ENCODE measurements around the gene NT5DC2. TPM values are rescaled to one million over a fixed set of nuclear protein-coding genes. Genes with fewer than 3 reads are reported as not detected.

Gene NT5DC2
- total RNA-seq, 2 donors from 2014 or later, result 25.4 to 32.4 TPM

DNA sequence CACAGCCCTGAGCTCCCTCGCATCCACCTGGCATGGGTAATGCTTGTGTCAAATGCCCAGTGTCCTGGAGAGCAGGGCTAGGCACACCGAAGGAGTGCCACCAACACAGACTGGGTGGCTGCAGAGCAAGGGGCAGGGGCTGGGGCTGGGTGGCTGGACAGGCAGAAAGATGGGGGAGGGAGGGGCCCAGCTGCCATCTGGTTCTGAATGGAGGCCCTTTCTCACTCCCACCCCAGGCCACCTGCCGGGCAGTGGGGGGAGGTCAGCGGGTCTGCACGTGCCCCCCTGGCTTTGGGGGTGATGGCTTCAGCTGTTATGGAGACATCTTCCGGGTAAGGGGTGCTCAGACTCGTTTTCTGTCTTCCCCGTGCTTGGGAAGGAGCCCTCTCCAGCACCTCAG is 21.6 kb downstream of the NT5DC2 start:
- TF ChIP-seq, protein P1, sequence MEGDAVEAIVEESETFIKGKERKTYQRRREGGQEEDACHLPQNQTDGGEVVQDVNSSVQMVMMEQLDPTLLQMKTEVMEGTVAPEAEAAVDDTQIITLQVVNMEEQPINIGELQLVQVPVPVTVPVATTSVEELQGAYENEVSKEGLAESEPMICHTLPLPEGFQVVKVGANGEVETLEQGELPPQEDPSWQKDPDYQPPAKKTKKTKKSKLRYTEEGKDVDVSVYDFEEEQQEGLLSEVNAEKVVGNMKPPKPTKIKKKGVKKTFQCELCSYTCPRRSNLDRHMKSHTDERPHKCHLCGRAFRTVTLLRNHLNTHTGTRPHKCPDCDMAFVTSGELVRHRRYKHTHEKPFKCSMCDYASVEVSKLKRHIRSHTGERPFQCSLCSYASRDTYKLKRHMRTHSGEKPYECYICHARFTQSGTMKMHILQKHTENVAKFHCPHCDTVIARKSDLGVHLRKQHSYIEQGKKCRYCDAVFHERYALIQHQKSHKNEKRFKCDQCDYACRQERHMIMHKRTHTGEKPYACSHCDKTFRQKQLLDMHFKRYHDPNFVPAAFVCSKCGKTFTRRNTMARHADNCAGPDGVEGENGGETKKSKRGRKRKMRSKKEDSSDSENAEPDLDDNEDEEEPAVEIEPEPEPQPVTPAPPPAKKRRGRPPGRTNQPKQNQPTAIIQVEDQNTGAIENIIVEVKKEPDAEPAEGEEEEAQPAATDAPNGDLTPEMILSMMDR (IDR thresholded peaks at IDR 0.05), result no peak
- TF ChIP-seq POLR2A (IDR thresholded peaks at IDR 0.05), result no peak
- WGBS, 2 donors, result 69 to 94% methylated on average over 2 to 8 of the region's 8 CpGs
- Histone ChIP-seq H3K36me3 (replicated peaks in 1 of 2; ENCODE audit: insufficient read depth in 1 of 2, low read depth in 2 of 2) (no peaks in the 10 kb centered on the region), H3K9me3 (no peaks in the 10 kb centered on the region), H3K4me3 (no peak overlapping the region), H3K27ac (no peak overlapping the region), H3K27me3 (no peaks in the 10 kb centered on the region), H3K4me1 (no peaks in the 10 kb centered on the region)
- DNase-seq (no peak), ATAC-seq (no peak)
- intact Hi-C loops (cut with DNase I), result no loop called here

DNA sequence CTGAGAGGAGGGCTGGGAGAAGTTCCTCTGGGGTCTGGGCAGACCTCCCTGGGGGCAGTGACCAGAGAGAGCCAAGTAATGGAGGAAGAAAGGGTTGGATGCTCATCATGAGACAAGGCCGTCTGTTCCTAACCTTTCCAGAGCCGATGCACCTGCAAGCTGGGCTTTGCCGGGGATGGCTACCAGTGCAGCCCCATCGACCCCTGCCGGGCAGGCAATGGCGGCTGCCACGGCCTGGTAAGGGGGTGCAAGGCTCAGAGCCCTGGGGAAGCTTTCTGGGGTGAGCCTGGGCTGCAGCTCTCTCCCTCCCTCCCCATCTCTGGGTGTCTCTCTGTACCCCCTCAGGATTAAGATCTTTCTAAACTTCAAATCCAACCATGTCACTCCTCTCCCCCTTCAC is 22.1 kb downstream of the NT5DC2 start:
- H3K27me3 ChIP-seq, result no peaks in the 10 kb centered on the region
- H3K4me1 ChIP-seq, result no peaks in the 10 kb centered on the region
- H3K9me3 ChIP-seq, result no peaks in the 10 kb centered on the region
- H3K4me3 ChIP-seq, result no peak overlapping the region
- H3K27ac ChIP-seq, result no peak overlapping the region
- intact Hi-C loops (cut with DNase I), result no loop called here
- WGBS, 2 donors, result 81 to 87% methylated on average over 7 of the region's 7 CpGs
- no peak for ATAC-seq
- TF ChIP-seq, protein P1 (IDR thresholded peaks at IDR 0.05), result no peak
- TF ChIP-seq POLR2A (IDR thresholded peaks at IDR 0.05), result no peak
- no peaks in the 10 kb centered on the region for H3K36me3 ChIP-seq (replicated peaks in 1 of 2; ENCODE audit: insufficient read depth in 1 of 2, low read depth in 2 of 2)
- no peak for DNase-seq

DNA sequence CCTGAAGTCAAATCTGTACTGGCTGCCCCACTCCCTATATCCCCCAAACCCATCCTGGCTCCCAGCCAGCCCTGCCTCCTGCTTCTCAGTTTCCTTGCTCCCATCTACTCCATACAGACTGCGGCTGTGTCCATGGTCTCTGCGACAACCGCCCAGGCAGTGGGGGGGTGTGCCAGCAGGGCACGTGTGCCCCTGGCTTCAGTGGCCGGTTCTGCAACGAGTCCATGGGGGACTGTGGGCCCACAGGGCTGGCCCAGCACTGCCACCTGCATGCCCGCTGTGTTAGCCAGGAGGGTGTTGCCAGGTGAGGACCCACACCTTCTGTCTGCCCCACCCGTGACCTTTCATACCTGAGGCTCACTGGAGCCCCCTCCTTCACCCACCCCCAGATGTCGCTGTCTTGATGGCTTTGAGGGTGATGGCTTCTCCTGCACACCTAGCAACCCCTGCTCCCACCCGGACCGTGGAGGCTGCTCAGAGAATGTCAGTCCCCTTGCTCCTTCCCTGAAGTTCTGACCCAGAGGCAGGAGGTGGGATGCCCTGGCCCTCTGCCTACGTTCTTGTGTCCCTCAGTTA is 23.8 kb downstream of the NT5DC2 start:
- WGBS, 2 donors, result 79 to 80% methylated on average over 11 to 12 of the region's 12 CpGs
- H3K36me3 ChIP-seq (replicated peaks in 1 of 2; ENCODE audit: insufficient read depth in 1 of 2, low read depth in 2 of 2), result no peaks in the 10 kb centered on the region
- H3K27ac ChIP-seq, result no peak overlapping the region
- H3K27me3 ChIP-seq, result no peaks in the 10 kb centered on the region
- intact Hi-C loops (cut with DNase I), result no loop called here
- no peak overlapping the region for H3K4me3 ChIP-seq
- H3K9me3 ChIP-seq, result no peaks in the 10 kb centered on the region
- ATAC-seq, result no peak
- TF ChIP-seq, protein P1 (IDR thresholded peaks at IDR 0.05), result no peak
- no peak for TF ChIP-seq POLR2A (IDR thresholded peaks at IDR 0.05)
- no peak for DNase-seq
- H3K4me1 ChIP-seq, result no peaks in the 10 kb centered on the region

DNA sequence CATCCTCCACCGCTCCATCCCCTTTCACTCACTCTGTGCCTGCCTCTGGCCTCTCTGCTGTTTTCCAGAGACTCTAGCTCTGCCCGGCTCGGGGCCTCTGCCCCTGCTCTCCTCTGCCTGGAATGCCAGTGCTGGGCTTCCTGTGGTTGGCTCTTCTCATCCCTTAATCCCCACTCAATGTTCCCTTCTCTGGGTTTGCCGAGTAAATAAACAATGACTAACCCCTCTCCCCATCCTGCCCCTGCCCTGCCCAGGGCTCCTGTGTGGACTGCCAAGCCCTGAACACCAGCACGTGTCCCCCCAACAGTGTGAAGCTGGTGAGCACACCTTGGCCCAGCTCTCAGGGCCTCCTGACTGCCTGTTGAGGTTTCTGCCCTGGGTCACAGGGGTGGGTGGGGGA is 26.3 kb downstream of the NT5DC2 start:
- TF ChIP-seq POLR2A (IDR thresholded peaks at IDR 0.05), result no peak
- TF ChIP-seq, protein P1 (IDR thresholded peaks at IDR 0.05), result no peak
- DNase-seq, result no peak

DNA sequence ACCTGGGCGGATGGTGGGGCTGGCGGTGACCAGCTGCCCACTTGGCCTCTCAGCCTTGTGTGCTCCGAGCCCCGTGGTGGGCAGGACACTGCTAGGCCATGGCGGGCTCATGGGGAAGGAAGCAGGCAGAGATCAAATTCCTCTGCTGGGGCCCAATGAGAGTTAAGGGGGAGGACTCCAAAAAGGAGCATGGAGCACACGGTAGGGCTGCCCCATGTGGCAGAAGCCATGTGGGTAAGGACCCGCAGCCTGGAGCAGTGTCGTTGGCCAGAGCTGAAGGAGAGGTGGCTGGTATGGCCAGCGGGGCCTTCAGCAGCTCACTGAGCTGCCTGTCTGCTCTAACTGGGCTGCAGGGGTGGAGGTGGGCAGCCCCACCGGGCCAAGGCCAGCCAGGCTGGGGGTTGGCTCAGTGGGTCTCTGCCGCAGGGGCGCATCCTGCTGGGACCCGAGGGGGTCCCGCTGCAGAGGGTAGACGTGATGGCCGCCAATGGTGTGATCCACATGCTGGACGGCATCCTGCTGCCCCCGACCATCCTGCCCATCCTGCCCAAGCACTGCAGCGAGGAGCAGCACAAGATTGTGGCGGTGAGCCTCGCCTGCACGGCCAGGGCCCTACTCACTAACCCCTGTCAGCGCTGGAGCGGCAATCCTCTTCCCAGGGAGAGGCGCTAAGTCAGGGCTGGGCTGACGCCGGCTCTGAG is 27.2 kb downstream of the NT5DC2 start:
- 87 to 93% methylated on average over 9 to 27 of the region's 27 CpGs for WGBS, 2 donors
- Histone ChIP-seq H3K4me1 (peaks cover 9% of the 10 kb centered on the region), H3K27ac (no peak overlapping the region), H3K27me3 (no peaks in the 10 kb centered on the region), H3K9me3 (no peaks in the 10 kb centered on the region), H3K36me3 (replicated peaks in 1 of 2; ENCODE audit: insufficient read depth in 1 of 2, low read depth in 2 of 2) (no peaks in the 10 kb centered on the region), H3K4me3 (no peak overlapping the region)
- intact Hi-C loops (cut with DNase I), result no loop called here
- TF ChIP-seq POLR2A (IDR thresholded peaks at IDR 0.05), result no peak
- TF ChIP-seq, protein P1 (IDR thresholded peaks at IDR 0.05), result no peak
- DNase-seq (no peak), ATAC-seq (no peak)

More for the DNA sequence above, 26.3 kb downstream of the NT5DC2 start:
- Histone ChIP-seq H3K36me3 (replicated peaks in 1 of 2; ENCODE audit: insufficient read depth in 1 of 2, low read depth in 2 of 2) (no peaks in the 10 kb centered on the region), H3K27me3 (no peaks in the 10 kb centered on the region), H3K9me3 (no peaks in the 10 kb centered on the region), H3K4me1 (peaks cover 9% of the 10 kb centered on the region), H3K27ac (no peak overlapping the region), H3K4me3 (no peak overlapping the region)
- 83 to 97% methylated on average over 5 of the region's 5 CpGs for WGBS, 2 donors
- intact Hi-C loops (cut with DNase I), result no loop called here
- ATAC-seq, result no peak
